ENCODE measurements around the gene RIPOR2.

GRCh38 chr6:24867104-24867703, 68.6 kb downstream of the RIPOR2 start:
- TF ChIP-seq CTCF (IDR thresholded peaks at IDR 0.05): no peak
- TF ChIP-seq EP300 (IDR thresholded peaks at IDR 0.05): no peak
- no peak for TF ChIP-seq POLR2A (IDR thresholded peaks at IDR 0.05)

All from stomach (tissue), 4 donors.